Measurements from ENCODE around the gene MAP3K15.

DNA sequence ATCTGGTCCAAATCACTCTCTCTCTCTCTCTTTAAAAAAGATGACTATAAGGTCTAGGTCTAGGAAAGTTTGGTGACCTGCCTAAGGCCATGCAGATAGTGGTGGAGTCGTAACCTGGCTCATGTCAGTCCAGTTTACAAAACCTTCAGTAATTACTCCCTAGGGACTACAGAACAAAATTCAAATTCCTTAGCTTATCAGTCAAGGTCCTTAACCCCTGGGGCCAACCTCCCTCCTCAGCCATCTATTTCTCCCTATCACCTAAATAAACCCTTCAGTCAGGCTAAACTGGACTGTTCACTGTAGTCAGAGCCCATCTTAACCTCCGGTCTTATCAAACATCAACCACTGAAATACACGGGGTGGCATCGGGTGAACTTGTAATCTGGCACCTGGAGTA lies 68.9 kb downstream of the MAP3K15 start:
- no peak for TF ChIP-seq SIN3A (IDR thresholded peaks at IDR 0.05; ENCODE audit: borderline replicate concordance, insufficient read depth, low read length)
- TF ChIP-seq POLR2AphosphoS5 (IDR thresholded peaks at IDR 0.05; ENCODE audit: low read depth, low read length): no peak
- TF ChIP-seq TAF1 (IDR thresholded peaks at IDR 0.05; ENCODE audit: borderline replicate concordance, insufficient read depth, low read length): no peak
- TF ChIP-seq REST (IDR thresholded peaks at IDR 0.05; ENCODE audit: insufficient read depth in 1 of 2, low read depth in 2 of 2, low read length in 2 of 2): no peak
- no peak for TF ChIP-seq FOXP2 (optimal IDR thresholded peaks at IDR 0.05; ENCODE audit: borderline replicate concordance, extremely low read depth, extremely low read length, insufficient read depth)
